Activated effector memory CD4-positive, alpha-beta T cell treated with anti-CD3 and anti-CD28 coated beads, Interleukin-2, amount 50 U/mL, for 16 hours (primary cell): Measurements from ENCODE around the gene COP1.
"Not testable (repeated sequence)": the region's sequence is repeated elsewhere in the genome, so short reads cannot be mapped to it uniquely, and the experiment has no call there.

Experiments
- DNase-seq: peaks from one replicate; pipeline ENCODE4 v3.0.0-alpha.2; 2020

COP1 gene

GRCh38 chr1:176118985-176119384, 88.1 kb downstream of the COP1 start:
- no peak for DNase-seq

- DNase-seq: no peak
Observed at GRCh38 chr1:176111835-176112234, 95.3 kb downstream of the COP1 start.

- DNase-seq: no peak
Observed at GRCh38 chr1:176110203-176110602, 96.9 kb downstream of the COP1 start.

GRCh38 chr1:176102768-176103350, 104.2 kb downstream of the COP1 start:
- no peak for DNase-seq

- DNase-seq: no peak
Observed at GRCh38 chr1:176101951-176102642, 105.0 kb downstream of the COP1 start.

- DNase-seq: no peak
Observed at GRCh38 chr1:176098560-176098959, 108.5 kb downstream of the COP1 start.

GRCh38 chr1:176096015-176096414, 111.1 kb downstream of the COP1 start:
- no peak for DNase-seq

GRCh38 chr1:176090766-176091165, 116.3 kb downstream of the COP1 start:
- no peak for DNase-seq

- DNase-seq: not testable (repeated sequence)
Observed at GRCh38 chr1:176087746-176088145, 119.3 kb downstream of the COP1 start.

GRCh38 chr1:176073524-176074157, 133.4 kb downstream of the COP1 start:
- DNase-seq: no peak

- DNase-seq: no peak
Observed at GRCh38 chr1:176068901-176069300, 138.2 kb downstream of the COP1 start.

- DNase-seq: no peak
Observed at GRCh38 chr1:176068256-176068655, 138.8 kb downstream of the COP1 start.

- DNase-seq: no peak
Observed at GRCh38 chr1:176066709-176067108, 140.4 kb downstream of the COP1 start.

- DNase-seq: no peak
Observed at GRCh38 chr1:176058686-176059085, 148.4 kb downstream of the COP1 start.

- no peak for DNase-seq
Observed at GRCh38 chr1:176056312-176056711, 150.8 kb downstream of the COP1 start.

- DNase-seq: no peak
Observed at GRCh38 chr1:176055398-176055797, 151.7 kb downstream of the COP1 start.

GRCh38 chr1:176051902-176052518, 155.1 kb downstream of the COP1 start:
- no peak for DNase-seq

- DNase-seq: no peak
Observed at GRCh38 chr1:176051402-176051801, 155.7 kb downstream of the COP1 start.

GRCh38 chr1:176049582-176049981, 157.5 kb downstream of the COP1 start:
- DNase-seq: no peak

GRCh38 chr1:176046926-176047325, 160.2 kb downstream of the COP1 start:
- no peak for DNase-seq

- DNase-seq: no peak
Observed at GRCh38 chr1:176043537-176043936, 163.5 kb downstream of the COP1 start.

GRCh38 chr1:176033881-176034280, 173.2 kb downstream of the COP1 start:
- no peak for DNase-seq

- DNase-seq: no peak
Observed at GRCh38 chr1:176033474-176033873, 173.6 kb downstream of the COP1 start.
